ENCODE results near the gene EXOC2. TPM values are rescaled to one million over a fixed set of nuclear protein-coding genes. Genes with fewer than 3 reads are reported as not detected.

Gene EXOC2
- total and polyA plus RNA-seq, 2 donors (not counting 3 experiments of a cell fraction or from before 2014, with no cell fraction given): 18.2 to 30.8 TPM

DNA sequence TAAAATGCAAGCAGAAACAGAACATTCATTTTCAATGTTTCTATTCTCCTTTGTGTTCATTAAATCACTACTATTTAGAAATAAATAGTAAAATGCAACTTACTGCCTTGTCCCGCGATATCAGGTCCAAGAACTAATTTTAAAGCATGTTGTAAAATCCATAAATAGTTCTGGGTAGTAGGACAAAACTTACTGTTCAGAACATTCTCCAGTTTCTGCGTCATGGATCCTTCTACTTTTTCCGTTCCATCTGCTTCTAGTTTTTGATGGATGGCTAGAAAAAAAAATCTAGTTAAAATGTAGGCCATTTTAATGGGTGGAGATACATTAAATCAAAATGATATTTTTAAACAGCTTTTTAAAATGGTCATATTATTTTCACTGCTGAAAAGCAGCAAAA lies 83.0 kb downstream of the EXOC2 start:
- Histone ChIP-seq H3K27me3 (ENCODE audit: control insufficient read depth in 2 of 2, insufficient read depth in 2 of 2, low read length in 2 of 2) (no peaks in the 10 kb centered on the region), H2AFZ (ENCODE audit: low read depth, low read length) (no peak overlapping the region), H3K4me2 (ENCODE audit: insufficient read depth, low read length) (no peak overlapping the region), H3K79me2 (ENCODE audit: control insufficient read depth, insufficient read depth, low read length) (no peaks in the 10 kb centered on the region), H3K27ac (ENCODE audit: insufficient read depth, low read depth, low read length) (no peak overlapping the region), H3K4me3 (replicated peaks in 1 of 3; ENCODE audit: insufficient read depth in 1 of 3, low read depth in 1 of 3, low read length in 3 of 3) (no peak overlapping the region), H4K20me1 (replicated peaks; ENCODE audit: control insufficient read depth, extremely low read depth, insufficient read depth, low read length) (no peaks in the 10 kb centered on the region), H3K9me1 (replicated peaks; ENCODE audit: control insufficient read depth, extremely low read depth, insufficient read depth, low read length) (no peaks in the 10 kb centered on the region), H3K9me3 (replicated peaks; ENCODE audit: control insufficient read depth, insufficient read depth, low read length) (no peaks in the 10 kb centered on the region), H3K9ac (replicated peaks; ENCODE audit: extremely low read depth, insufficient read depth, low read length) (no peak overlapping the region), H3K4me1 (ENCODE audit: control insufficient read depth, extremely low read depth, insufficient read depth, low read length) (peaks cover 7% of the 10 kb centered on the region), H3K36me3 (ENCODE audit: control insufficient read depth in 2 of 2, extremely low read depth in 1 of 2, insufficient read depth in 2 of 2, low read length in 2 of 2) (peaks cover 6 to 7% of the 10 kb centered on the region in 2 experiments)
- DNase-seq (ENCODE audit: low read depth, low spot score): no peak
- intact Hi-C loops (cut with micrococcal nuclease): no loop called here
- TF ChIP-seq POLR2A (IDR thresholded peaks at IDR 0.05; ENCODE audit: low read depth, low read length) (no peak), JUN (IDR thresholded peaks at IDR 0.05; ENCODE audit: borderline replicate concordance, insufficient read depth, insufficient read length, low read depth) (no peak), EZH2 (IDR thresholded peaks at IDR 0.05; ENCODE audit: borderline replicate concordance, low read depth, low read length, severe bottlenecking) (no peak), GATA2 (IDR thresholded peaks at IDR 0.05; ENCODE audit: insufficient read depth, insufficient read length, low read depth, low read length) (no peak), FOS (IDR thresholded peaks at IDR 0.05; ENCODE audit: borderline replicate concordance, insufficient read depth, low read length) (no peak), MYC (IDR thresholded peaks at IDR 0.05; ENCODE audit: low read depth, low read length) (no peak), POLR2AphosphoS5 (IDR thresholded peaks at IDR 0.05; ENCODE audit: insufficient read depth, low read depth, low read length) (no peak)
- TF ChIP-seq, protein P1, sequence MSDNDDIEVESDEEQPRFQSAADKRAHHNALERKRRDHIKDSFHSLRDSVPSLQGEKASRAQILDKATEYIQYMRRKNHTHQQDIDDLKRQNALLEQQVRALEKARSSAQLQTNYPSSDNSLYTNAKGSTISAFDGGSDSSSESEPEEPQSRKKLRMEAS (IDR thresholded peaks at IDR 0.05; ENCODE audit: insufficient read depth, insufficient read length): no peak
- no peak for FAIRE-seq
- POLR2A ChIA-PET: no interaction called here
- no TSS peak for BruUV-seq (replicated peaks)
- CTCF ChIA-PET: interaction anchor here (1.1 to 1.9 kb wide), 3 partner anchors 15 to 787 kb away, joined by 3 to 5 read pairs (median 3); no protein-coding TSS in a partner anchor
- dilution Hi-C loops (cut with MboI; ENCODE audit: extremely low pct_ligation_motif_present, low sequenced_read_pairs): no loop called here

DNA sequence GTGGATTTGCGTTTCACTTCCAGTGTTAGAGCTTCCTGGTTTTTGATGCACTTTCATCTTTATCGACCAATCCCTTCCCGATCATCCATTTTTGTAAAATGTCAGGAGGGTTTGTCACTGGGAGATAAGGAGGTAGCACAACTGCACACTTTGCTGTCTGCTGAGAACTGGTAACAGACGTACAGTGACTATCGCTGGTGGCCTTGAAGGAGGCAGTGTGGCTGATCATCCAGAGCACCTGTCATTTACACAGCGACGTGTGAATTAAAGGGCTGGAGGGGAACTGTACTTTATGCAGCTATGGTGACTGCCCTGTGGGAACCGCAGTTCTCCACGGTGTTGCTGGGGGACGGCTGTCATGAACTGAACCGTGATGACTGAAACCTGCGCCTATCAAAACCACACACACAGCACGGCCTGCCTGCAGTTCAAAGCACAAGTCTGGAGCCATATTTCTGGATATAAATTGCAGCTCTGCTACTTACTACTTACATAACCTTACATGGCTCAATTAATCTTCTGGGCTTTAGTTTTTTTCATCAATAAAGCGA lies 86.0 kb downstream of the EXOC2 start:
- Histone ChIP-seq H2AFZ (ENCODE audit: low read depth, low read length) (no peak overlapping the region), H3K27ac (ENCODE audit: insufficient read depth, low read depth, low read length) (no peak overlapping the region), H3K79me2 (ENCODE audit: control insufficient read depth, insufficient read depth, low read length) (no peaks in the 10 kb centered on the region), H3K4me2 (ENCODE audit: insufficient read depth, low read length) (no peak overlapping the region), H3K36me3 (ENCODE audit: control insufficient read depth in 2 of 2, extremely low read depth in 1 of 2, insufficient read depth in 2 of 2, low read length in 2 of 2) (peaks cover 6 to 7% of the 10 kb centered on the region in 2 experiments), H3K4me3 (replicated peaks in 1 of 3; ENCODE audit: insufficient read depth in 1 of 3, low read depth in 1 of 3, low read length in 3 of 3) (no peak overlapping the region), H4K20me1 (replicated peaks; ENCODE audit: control insufficient read depth, extremely low read depth, insufficient read depth, low read length) (no peaks in the 10 kb centered on the region), H3K4me1 (ENCODE audit: control insufficient read depth, extremely low read depth, insufficient read depth, low read length) (peaks cover 7% of the 10 kb centered on the region), H3K27me3 (ENCODE audit: control insufficient read depth in 2 of 2, insufficient read depth in 2 of 2, low read length in 2 of 2) (no peaks in the 10 kb centered on the region), H3K9ac (replicated peaks; ENCODE audit: extremely low read depth, insufficient read depth, low read length) (no peak overlapping the region), H3K9me1 (replicated peaks; ENCODE audit: control insufficient read depth, extremely low read depth, insufficient read depth, low read length) (no peaks in the 10 kb centered on the region), H3K9me3 (replicated peaks; ENCODE audit: control insufficient read depth, insufficient read depth, low read length) (no peaks in the 10 kb centered on the region)
- no peak for DNase-seq (ENCODE audit: low read depth, low spot score)
- TF ChIP-seq POLR2A (IDR thresholded peaks at IDR 0.05; ENCODE audit: low read depth, low read length): no peak
- TF ChIP-seq CTCF (IDR thresholded peaks at IDR 0.05; ENCODE audit: extremely low read depth in 1 of 2, insufficient read depth in 1 of 2, low read depth in 1 of 2, low read length in 2 of 2): no peak
- no peak for TF ChIP-seq EZH2 (IDR thresholded peaks at IDR 0.05; ENCODE audit: borderline replicate concordance, low read depth, low read length, severe bottlenecking)
- no peak for TF ChIP-seq FOS (IDR thresholded peaks at IDR 0.05; ENCODE audit: borderline replicate concordance, insufficient read depth, low read length)
- TF ChIP-seq, protein P1 (IDR thresholded peaks at IDR 0.05; ENCODE audit: insufficient read depth, insufficient read length): no peak
- no peak for TF ChIP-seq POLR2AphosphoS5 (IDR thresholded peaks at IDR 0.05; ENCODE audit: insufficient read depth, low read depth, low read length)
- no peak for TF ChIP-seq GATA2 (IDR thresholded peaks at IDR 0.05; ENCODE audit: insufficient read depth, insufficient read length, low read depth, low read length)
- no peak for TF ChIP-seq JUN (IDR thresholded peaks at IDR 0.05; ENCODE audit: borderline replicate concordance, insufficient read depth, insufficient read length, low read depth)
- no peak for TF ChIP-seq MYC (IDR thresholded peaks at IDR 0.05; ENCODE audit: low read depth, low read length)
- ChIA-PET POLR2A (no interaction called here), CTCF (interaction anchor here (1.1 kb wide), 1 partner anchor 14 kb away, joined by 5 read pairs; no protein-coding TSS in a partner anchor)
- intact Hi-C loops (cut with micrococcal nuclease) (no loop called here), dilution Hi-C loops (cut with MboI; ENCODE audit: extremely low pct_ligation_motif_present, low sequenced_read_pairs) (no loop called here)
- FAIRE-seq: no peak
- BruUV-seq (replicated peaks): no TSS peak
